K562 (cell line): Measurements from ENCODE around the gene NUP62CL. TPM values are rescaled to one million over a fixed set of nuclear protein-coding genes. Genes with fewer than 3 reads are reported as not detected.

Experiments used
- CBX3 ChIP-seq, 2 experiments: IDR thresholded peaks; 1 replicate in 1 of 2; 2 replicates in 1 of 2; pipeline ENCODE4 v1.6.1; 2012; ENCODE audit warnings: inconsistent platforms in 2 of 2, low read length in 2 of 2, borderline replicate concordance in 1 of 2, control low read depth in 1 of 2
- DDX20 ChIP-seq: fragments of 450-650 bp; IDR thresholded peaks from 2 replicates; pipeline ENCODE4 v1.6.1; 2016; ENCODE audit warnings: missing genetic modification characterization, low read depth, mild to moderate bottlenecking, missing compliant biosample characterization, moderate library complexity
- FOXJ3 ChIP-seq: sonication (generic); formaldehyde crosslinking; IDR thresholded peaks from 2 replicates; pipeline ENCODE4 v1.4.0; 2020; ENCODE audit warnings: mild to moderate bottlenecking, missing genetic modification reagents
- FOXK1 ChIP-seq: sonication (generic); formaldehyde crosslinking; IDR thresholded peaks from 2 replicates; pipeline ENCODE4 v1.8.0; 2022; ENCODE audit warnings: missing genetic modification reagents, mild to moderate bottlenecking, borderline replicate concordance
- HDGF ChIP-seq: fragments of 450-650 bp; IDR thresholded peaks from 2 replicates; pipeline ENCODE4 v1.6.1; 2016
- KDM5B ChIP-seq: fragments of 200-600 bp; sonication (generic); IDR thresholded peaks from 2 replicates; pipeline ENCODE4 v1.6.1; 2012; ENCODE audit warnings: low read depth, mild to moderate bottlenecking, moderate library complexity, low read length, control low read depth, inconsistent platforms; ENCODE audit not compliant: insufficient replicate concordance
- POLR2G ChIP-seq: fragments of 200-400 bp; formaldehyde crosslinking; IDR thresholded peaks from 2 replicates; pipeline ENCODE4 v1.6.1; 2017; ENCODE audit warnings: low read depth, mild to moderate bottlenecking, antibody characterized with exemption, low read length, moderate library complexity
- SIN3A ChIP-seq, 2 experiments: fragments of 150-350 bp in 1 of 2; IDR thresholded peaks; 2 replicates each; pipeline ENCODE4 v1.6.1; 2011 to 2016; ENCODE audit warnings: borderline replicate concordance in 2 of 2, low read depth in 2 of 2, low read length in 2 of 2, mild to moderate bottlenecking in 2 of 2, moderate library complexity in 2 of 2; ENCODE audit not compliant: control insufficient read depth in 1 of 2
- TEAD4 ChIP-seq, 2 experiments: sonication (generic) in 1 of 2; formaldehyde crosslinking in 1 of 2; IDR thresholded peaks; 2 replicates each; pipeline versions ENCODE4 v1.6.1 to v1.8.0; 2012 to 2022; ENCODE audit warnings: borderline replicate concordance in 1 of 2, inconsistent platforms in 1 of 2, low read length in 1 of 2, mild to moderate bottlenecking in 1 of 2, missing genetic modification reagents in 1 of 2
- polyA plus RNA-seq, 8 experiments: library from polyadenylated mRNA; depleted of rRNA in 4 of 8; stranded (reverse) in 5 of 8; unstranded in 3 of 8; fragments of >200 nt; fragmentation: Nextera tagmentation in 2 of 8; fragmentation: Illumina TruSeq in 1 of 8; extraction: Ambion mirVana in 2 of 8; extraction: Trizol in 1 of 8; gene quantifications; 2 replicates each; pipeline versions ENCODE4 v1.2.1 to v1.2.3, GENCODE V29; 2011 to 2014; ENCODE audit warnings: inconsistent platforms in 1 of 8, missing spikeins in 1 of 8
- total RNA-seq, 7 experiments: library from RNA; depleted of rRNA in 6 of 7; stranded (reverse); fragments of >200 nt in 6 of 7; fragmentation: Illumina TruSeq in 2 of 7; extraction: Trizol in 2 of 7; gene quantifications; 2 replicates each; pipeline versions ENCODE4 v1.2.1 to v1.2.3, GENCODE V29; 2011 to 2021; ENCODE audit warnings: low replicate concordance in 1 of 7
- TF ChIP-seq, protein P1 (sequence below): fragments of 450-650 bp; IDR thresholded peaks from 2 replicates; pipeline ENCODE4 v1.6.1; 2016; ENCODE audit warnings: low read depth, mild to moderate bottlenecking, moderate library complexity
- TF ChIP-seq, protein P2 (sequence below): fragments of 450-650 bp; formaldehyde crosslinking; IDR thresholded peaks from 2 replicates; pipeline ENCODE4 v1.4.0; 2020; ENCODE audit warnings: mild to moderate bottlenecking, moderate library complexity
- TF ChIP-seq, protein P3 (sequence below), 2 experiments: IDR thresholded peaks; 2 replicates each; pipeline ENCODE4 v1.6.1; 2011; ENCODE audit warnings: borderline replicate concordance in 1 of 2, control low read depth in 1 of 2, low read depth in 1 of 2, low read length in 1 of 2, mild to moderate bottlenecking in 1 of 2, mixed read lengths in 1 of 2, moderate library complexity in 1 of 2; ENCODE audit not compliant: insufficient read depth in 1 of 2, insufficient read length in 1 of 2, poor library complexity in 1 of 2, severe bottlenecking in 1 of 2; ENCODE audit errors: extremely low read depth in 1 of 2
- TF ChIP-seq, protein P4 (sequence below): fragments of 450-650 bp; IDR thresholded peaks from 2 replicates; pipeline ENCODE4 v1.6.1; 2017; ENCODE audit warnings: antibody characterized with exemption, mild to moderate bottlenecking
- TF ChIP-seq, protein P5 (sequence below): fragments of 450-650 bp; IDR thresholded peaks from 2 replicates; pipeline ENCODE4 v1.7.0; 2016; ENCODE audit warnings: borderline replicate concordance
- TF ChIP-seq, protein P6 (sequence below): IDR thresholded peaks from 3 replicates; pipeline ENCODE4 v1.6.1; 2011; ENCODE audit warnings: borderline replicate concordance, mild to moderate bottlenecking; ENCODE audit not compliant: insufficient read length, insufficient read depth

Gene NUP62CL
- total and polyA plus RNA-seq, 9 of the 15 experiments (the other 6 are each of a cell fraction or from before 2014, with no cell fraction given) = 29.7 to 101 (median 42.7) TPM

DNA sequence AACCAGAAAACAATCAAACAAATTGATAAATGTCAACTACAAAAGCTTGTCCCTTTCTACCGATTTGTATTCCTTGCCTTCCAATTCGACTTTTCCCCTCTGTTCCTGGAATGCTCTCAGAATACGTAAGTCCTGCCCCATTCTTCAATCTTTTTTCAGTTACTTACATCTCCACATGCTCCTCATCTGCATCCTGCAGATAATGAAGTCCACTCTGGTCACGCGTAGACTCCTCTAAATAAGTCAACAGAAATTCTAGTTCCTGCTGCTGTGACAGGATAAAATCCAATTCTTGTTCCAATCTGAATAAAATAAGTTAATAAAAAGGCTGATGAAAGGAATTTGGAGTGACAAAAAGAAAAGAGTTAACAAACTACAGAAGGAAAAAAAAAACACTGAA is 53.2 kb downstream of the NUP62CL start (continued):
- TF ChIP-seq, protein P1, sequence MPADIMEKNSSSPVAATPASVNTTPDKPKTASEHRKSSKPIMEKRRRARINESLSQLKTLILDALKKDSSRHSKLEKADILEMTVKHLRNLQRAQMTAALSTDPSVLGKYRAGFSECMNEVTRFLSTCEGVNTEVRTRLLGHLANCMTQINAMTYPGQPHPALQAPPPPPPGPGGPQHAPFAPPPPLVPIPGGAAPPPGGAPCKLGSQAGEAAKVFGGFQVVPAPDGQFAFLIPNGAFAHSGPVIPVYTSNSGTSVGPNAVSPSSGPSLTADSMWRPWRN = 0 out of 2 replicates have a peak, but pooled peaks have one; percentile 45
- TF ChIP-seq SIN3A (IDR thresholded peaks at IDR 0.05; ENCODE audit: borderline replicate concordance in 2 of 2, control insufficient read depth in 1 of 2, low read depth in 2 of 2, low read length in 2 of 2) (no peak), POLR2G (no peak), DDX20 (no peak), HDGF (no peak), FOXJ3 (CRISPR knock-in tag) (no peak), CBX3 (IDR thresholded peaks at IDR 0.05; ENCODE audit: borderline replicate concordance in 1 of 2, low read length in 2 of 2) (peak in 1 of 2 experiments; percentile 46; a peak in 1 of 3 replicates), KDM5B (no peak), TEAD4 (IDR thresholded peaks at IDR 0.05; ENCODE audit: low read length) (peak; percentile 83), TEAD4 (CRISPR knock-in tag; IDR thresholded peaks at IDR 0.05; ENCODE audit: borderline replicate concordance) (no peak), FOXK1 (no peak)
- TF ChIP-seq, protein P2, sequence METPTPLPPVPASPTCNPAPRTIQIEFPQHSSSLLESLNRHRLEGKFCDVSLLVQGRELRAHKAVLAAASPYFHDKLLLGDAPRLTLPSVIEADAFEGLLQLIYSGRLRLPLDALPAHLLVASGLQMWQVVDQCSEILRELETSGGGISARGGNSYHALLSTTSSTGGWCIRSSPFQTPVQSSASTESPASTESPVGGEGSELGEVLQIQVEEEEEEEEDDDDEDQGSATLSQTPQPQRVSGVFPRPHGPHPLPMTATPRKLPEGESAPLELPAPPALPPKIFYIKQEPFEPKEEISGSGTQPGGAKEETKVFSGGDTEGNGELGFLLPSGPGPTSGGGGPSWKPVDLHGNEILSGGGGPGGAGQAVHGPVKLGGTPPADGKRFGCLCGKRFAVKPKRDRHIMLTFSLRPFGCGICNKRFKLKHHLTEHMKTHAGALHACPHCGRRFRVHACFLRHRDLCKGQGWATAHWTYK = no peak
- TF ChIP-seq, protein P3, sequence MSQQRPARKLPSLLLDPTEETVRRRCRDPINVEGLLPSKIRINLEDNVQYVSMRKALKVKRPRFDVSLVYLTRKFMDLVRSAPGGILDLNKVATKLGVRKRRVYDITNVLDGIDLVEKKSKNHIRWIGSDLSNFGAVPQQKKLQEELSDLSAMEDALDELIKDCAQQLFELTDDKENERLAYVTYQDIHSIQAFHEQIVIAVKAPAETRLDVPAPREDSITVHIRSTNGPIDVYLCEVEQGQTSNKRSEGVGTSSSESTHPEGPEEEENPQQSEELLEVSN (IDR thresholded peaks at IDR 0.05; ENCODE audit: borderline replicate concordance in 1 of 2, extremely low read depth in 1 of 2, insufficient read depth in 1 of 2, insufficient read length in 1 of 2, low read depth in 1 of 2, low read length in 1 of 2, poor library complexity in 1 of 2, severe bottlenecking in 1 of 2) = no peak
- TF ChIP-seq, protein P4, sequence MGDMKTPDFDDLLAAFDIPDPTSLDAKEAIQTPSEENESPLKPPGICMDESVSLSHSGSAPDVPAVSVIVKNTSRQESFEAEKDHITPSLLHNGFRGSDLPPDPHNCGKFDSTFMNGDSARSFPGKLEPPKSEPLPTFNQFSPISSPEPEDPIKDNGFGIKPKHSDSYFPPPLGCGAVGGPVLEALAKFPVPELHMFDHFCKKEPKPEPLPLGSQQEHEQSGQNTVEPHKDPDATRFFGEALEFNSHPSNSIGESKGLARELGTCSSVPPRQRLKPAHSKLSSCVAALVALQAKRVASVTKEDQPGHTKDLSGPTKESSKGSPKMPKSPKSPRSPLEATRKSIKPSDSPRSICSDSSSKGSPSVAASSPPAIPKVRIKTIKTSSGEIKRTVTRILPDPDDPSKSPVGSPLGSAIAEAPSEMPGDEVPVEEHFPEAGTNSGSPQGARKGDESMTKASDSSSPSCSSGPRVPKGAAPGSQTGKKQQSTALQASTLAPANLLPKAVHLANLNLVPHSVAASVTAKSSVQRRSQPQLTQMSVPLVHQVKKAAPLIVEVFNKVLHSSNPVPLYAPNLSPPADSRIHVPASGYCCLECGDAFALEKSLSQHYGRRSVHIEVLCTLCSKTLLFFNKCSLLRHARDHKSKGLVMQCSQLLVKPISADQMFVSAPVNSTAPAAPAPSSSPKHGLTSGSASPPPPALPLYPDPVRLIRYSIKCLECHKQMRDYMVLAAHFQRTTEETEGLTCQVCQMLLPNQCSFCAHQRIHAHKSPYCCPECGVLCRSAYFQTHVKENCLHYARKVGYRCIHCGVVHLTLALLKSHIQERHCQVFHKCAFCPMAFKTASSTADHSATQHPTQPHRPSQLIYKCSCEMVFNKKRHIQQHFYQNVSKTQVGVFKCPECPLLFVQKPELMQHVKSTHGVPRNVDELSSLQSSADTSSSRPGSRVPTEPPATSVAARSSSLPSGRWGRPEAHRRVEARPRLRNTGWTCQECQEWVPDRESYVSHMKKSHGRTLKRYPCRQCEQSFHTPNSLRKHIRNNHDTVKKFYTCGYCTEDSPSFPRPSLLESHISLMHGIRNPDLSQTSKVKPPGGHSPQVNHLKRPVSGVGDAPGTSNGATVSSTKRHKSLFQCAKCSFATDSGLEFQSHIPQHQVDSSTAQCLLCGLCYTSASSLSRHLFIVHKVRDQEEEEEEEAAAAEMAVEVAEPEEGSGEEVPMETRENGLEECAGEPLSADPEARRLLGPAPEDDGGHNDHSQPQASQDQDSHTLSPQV = peak; percentile 78; the same call in 1 of the 2 replicates
- TF ChIP-seq, protein P5, sequence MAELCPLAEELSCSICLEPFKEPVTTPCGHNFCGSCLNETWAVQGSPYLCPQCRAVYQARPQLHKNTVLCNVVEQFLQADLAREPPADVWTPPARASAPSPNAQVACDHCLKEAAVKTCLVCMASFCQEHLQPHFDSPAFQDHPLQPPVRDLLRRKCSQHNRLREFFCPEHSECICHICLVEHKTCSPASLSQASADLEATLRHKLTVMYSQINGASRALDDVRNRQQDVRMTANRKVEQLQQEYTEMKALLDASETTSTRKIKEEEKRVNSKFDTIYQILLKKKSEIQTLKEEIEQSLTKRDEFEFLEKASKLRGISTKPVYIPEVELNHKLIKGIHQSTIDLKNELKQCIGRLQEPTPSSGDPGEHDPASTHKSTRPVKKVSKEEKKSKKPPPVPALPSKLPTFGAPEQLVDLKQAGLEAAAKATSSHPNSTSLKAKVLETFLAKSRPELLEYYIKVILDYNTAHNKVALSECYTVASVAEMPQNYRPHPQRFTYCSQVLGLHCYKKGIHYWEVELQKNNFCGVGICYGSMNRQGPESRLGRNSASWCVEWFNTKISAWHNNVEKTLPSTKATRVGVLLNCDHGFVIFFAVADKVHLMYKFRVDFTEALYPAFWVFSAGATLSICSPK = no peak
- TF ChIP-seq, protein P6, sequence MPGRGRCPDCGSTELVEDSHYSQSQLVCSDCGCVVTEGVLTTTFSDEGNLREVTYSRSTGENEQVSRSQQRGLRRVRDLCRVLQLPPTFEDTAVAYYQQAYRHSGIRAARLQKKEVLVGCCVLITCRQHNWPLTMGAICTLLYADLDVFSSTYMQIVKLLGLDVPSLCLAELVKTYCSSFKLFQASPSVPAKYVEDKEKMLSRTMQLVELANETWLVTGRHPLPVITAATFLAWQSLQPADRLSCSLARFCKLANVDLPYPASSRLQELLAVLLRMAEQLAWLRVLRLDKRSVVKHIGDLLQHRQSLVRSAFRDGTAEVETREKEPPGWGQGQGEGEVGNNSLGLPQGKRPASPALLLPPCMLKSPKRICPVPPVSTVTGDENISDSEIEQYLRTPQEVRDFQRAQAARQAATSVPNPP = no peak
